ENCODE results near the gene DYNLT1.

DNA sequence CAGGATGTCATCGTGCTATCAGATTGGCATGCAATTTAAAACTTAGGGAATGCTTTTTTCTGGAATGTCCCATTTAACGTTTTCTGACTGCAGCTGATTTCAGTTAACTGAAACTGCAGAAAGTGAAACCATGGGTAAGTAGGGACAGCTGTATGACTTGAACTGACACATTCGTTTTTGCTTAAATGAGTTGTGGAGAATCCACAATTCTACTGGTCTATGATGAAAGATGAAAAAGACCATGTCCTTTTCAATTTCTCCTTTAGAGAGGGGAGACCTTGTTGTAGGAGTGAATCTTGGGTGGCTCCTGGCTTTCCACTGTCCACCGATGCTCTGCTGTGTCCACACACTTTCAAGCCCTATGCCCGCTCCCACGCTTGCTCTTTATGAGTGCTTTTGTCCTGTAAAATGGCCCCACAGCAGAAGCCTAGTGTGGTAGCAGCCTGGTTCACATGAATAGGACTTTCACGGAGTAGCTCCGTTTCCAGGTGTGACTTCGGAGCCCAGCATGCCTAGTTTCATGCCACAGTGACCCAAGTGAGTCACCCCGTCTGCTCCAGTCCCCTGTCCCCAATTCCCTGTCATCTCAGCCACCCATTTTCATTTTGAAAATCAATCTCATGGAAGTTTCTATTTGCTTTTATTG lies 21.9 kb downstream of the DYNLT1 start:
- no peak for TF ChIP-seq CTCF (IDR thresholded peaks at IDR 0.05)
- no peak for TF ChIP-seq POLR2A (IDR thresholded peaks at IDR 0.05)

All from right lobe of liver (tissue), 4 donors.